H1 (cell line): ENCODE results near the gene SMYD5. TPM values are rescaled to one million over a fixed set of nuclear protein-coding genes. Genes with fewer than 3 reads are reported as not detected.

Source experiments
- RAD21 ChIP-seq, 2 experiments: IDR thresholded peaks in 1 of 2; conservative IDR thresholded peaks in 1 of 2; 2 replicates each; pipeline ENCODE4 v1.6.1; 2011; ENCODE audit warnings: low read depth in 2 of 2, low read length in 2 of 2, improper control_type of control experiment in 1 of 2, inconsistent platforms in 1 of 2, mild to moderate bottlenecking in 1 of 2, moderate library complexity in 1 of 2
- SIN3A ChIP-seq, 2 experiments: IDR thresholded peaks in 1 of 2; conservative IDR thresholded peaks in 1 of 2; 2 replicates each; pipeline ENCODE4 v1.6.1; 2011 to 2012; ENCODE audit warnings: low read length in 2 of 2, improper control_type of control experiment in 1 of 2, low read depth in 1 of 2, mild to moderate bottlenecking in 1 of 2
- TEAD4 ChIP-seq: IDR thresholded peaks from 2 replicates; pipeline ENCODE4 v1.6.1; 2012; ENCODE audit warnings: low read depth, low read length, inconsistent platforms, mixed read lengths
- polyA plus RNA-seq, 7 experiments: library from polyadenylated mRNA; depleted of rRNA in 3 of 7; stranded (reverse) in 5 of 7; unstranded in 2 of 7; fragments of >200 nt in 5 of 7; fragments of 200-250 nt in 2 of 7; gene quantifications; 1 replicate in 5 of 7; 2 replicates in 1 of 7; 4 replicates in 1 of 7; pipeline versions ENCODE4 v1.2.1 to v1.2.3, GENCODE V29; 2011 to 2013; ENCODE audit warnings: missing spikeins in 2 of 7, mixed read lengths in 2 of 7
- total RNA-seq: library from RNA; stranded (reverse); fragmentation: NEBNext Ultra II Directional; extraction: Animal tissue kit (Norgen Biotek cat#: 25700); gene quantifications from 2 replicates; pipeline ENCODE4 v1.2.1, GENCODE V29; 2021
- TF ChIP-seq, protein P1 (sequence below): IDR thresholded peaks from 2 replicates; pipeline ENCODE4 v1.6.1; 2011; ENCODE audit warnings: low read length, improper control_type of control experiment

Gene SMYD5
- total and polyA plus RNA-seq, 2 of the 8 experiments (the other 6 are each of a cell fraction or from before 2014, with no cell fraction given) = 35.2 to 56.7 TPM

DNA sequence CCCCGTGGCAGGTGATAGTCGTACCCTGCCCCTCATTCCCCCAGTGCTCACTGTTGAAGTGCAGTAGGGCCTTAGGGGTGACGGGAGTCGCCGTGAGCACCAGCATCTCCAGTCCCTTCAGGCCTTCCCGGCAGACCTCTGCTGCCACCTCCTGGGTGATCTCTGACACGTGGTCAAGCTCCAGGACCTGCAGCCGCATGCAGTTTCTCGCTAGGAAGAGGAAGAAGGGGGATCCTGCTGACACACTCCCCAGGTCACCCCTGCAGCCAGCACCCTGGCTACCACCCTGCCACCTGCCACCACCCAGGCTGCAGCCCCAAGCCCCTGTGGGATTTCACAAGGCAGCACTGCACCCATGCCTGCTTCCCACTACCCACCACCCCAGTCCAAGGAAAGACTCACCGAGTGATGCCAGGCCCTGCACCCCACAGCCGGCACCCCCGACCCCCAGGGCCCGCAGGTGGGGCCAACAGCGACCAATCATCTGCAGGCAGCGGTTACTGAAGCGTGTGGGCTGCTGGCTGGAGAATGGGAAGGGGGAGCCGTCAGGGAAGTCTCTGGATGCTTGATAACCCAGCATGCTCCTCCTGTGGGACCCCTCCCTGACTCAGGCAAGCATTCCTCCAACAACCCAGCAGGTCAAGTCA is 46.4 kb downstream of the SMYD5 start (continued):
- TF ChIP-seq, protein P1, sequence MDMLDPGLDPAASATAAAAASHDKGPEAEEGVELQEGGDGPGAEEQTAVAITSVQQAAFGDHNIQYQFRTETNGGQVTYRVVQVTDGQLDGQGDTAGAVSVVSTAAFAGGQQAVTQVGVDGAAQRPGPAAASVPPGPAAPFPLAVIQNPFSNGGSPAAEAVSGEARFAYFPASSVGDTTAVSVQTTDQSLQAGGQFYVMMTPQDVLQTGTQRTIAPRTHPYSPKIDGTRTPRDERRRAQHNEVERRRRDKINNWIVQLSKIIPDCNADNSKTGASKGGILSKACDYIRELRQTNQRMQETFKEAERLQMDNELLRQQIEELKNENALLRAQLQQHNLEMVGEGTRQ = no peak
- TF ChIP-seq TEAD4 (no peak), SIN3A (conservative IDR thresholded peaks at IDR 0.05 in 1 of 2, IDR thresholded peaks at IDR 0.05 in 1 of 2; ENCODE audit: low read depth in 1 of 2, low read length in 2 of 2) (0 out of 4 replicates have a peak, but pooled peaks of 1 of the 2 experiments have one; percentile 35), RAD21 (IDR thresholded peaks at IDR 0.05 in 1 of 2, conservative IDR thresholded peaks at IDR 0.05 in 1 of 2; ENCODE audit: low read depth in 2 of 2, low read length in 2 of 2) (peak; percentile 71 to 81)
